ENCODE data around the gene ROM1.
"Not testable (repeated sequence)": the region's sequence is repeated elsewhere in the genome, so short reads cannot be mapped to it uniquely, and the experiment has no call there.

ROM1 gene

GRCh38 chr11:62646825-62647608 lies 34.0 kb downstream of the ROM1 start:
- H3K9ac ChIP-seq (ENCODE audit: low read length): no peak overlapping the region
- peaks cover 26% of the 10 kb centered on the region for H3K4me1 ChIP-seq (ENCODE audit: insufficient read depth, low read length)
- H3K4me3 ChIP-seq (ENCODE audit: low read depth in 1 of 2, low read length in 2 of 2): peak overlapping the region in 1 of 2 donors; percentile 41
- no peaks in the 10 kb centered on the region for H3K9me3 ChIP-seq (ENCODE audit: low read length)
- H3K36me3 ChIP-seq (ENCODE audit: insufficient read depth, low read length): peaks cover 32% of the 10 kb centered on the region
- no peaks in the 10 kb centered on the region for H3K27me3 ChIP-seq (ENCODE audit: control insufficient read depth in 1 of 2, insufficient read depth in 2 of 2, low read length in 2 of 2)
- H3K27ac ChIP-seq (ENCODE audit: low read depth, low read length): peak overlapping the region; percentile 66

- Histone ChIP-seq H3K9ac (ENCODE audit: low read length) (no peak overlapping the region), H3K9me3 (ENCODE audit: low read length) (no peaks in the 10 kb centered on the region), H3K4me3 (ENCODE audit: low read depth in 1 of 2, low read length in 2 of 2) (no peak overlapping the region), H3K27me3 (ENCODE audit: control insufficient read depth in 1 of 2, insufficient read depth in 2 of 2, low read length in 2 of 2) (no peaks in the 10 kb centered on the region), H3K27ac (ENCODE audit: low read depth, low read length) (no peak overlapping the region), H3K36me3 (ENCODE audit: insufficient read depth, low read length) (peaks cover 32% of the 10 kb centered on the region), H3K4me1 (ENCODE audit: insufficient read depth, low read length) (peaks cover 31% of the 10 kb centered on the region)
Measured at GRCh38 chr11:62647609-62648005, 34.5 kb downstream of the ROM1 start.

GRCh38 chr11:62648185-62648966 lies 35.3 kb downstream of the ROM1 start:
- Histone ChIP-seq H3K27ac (ENCODE audit: low read depth, low read length) (no peak overlapping the region), H3K4me3 (ENCODE audit: low read depth in 1 of 2, low read length in 2 of 2) (no peak overlapping the region), H3K36me3 (ENCODE audit: insufficient read depth, low read length) (peaks cover 27% of the 10 kb centered on the region), H3K9ac (ENCODE audit: low read length) (no peak overlapping the region), H3K9me3 (ENCODE audit: low read length) (no peaks in the 10 kb centered on the region), H3K4me1 (ENCODE audit: insufficient read depth, low read length) (peaks cover 32% of the 10 kb centered on the region), H3K27me3 (ENCODE audit: control insufficient read depth in 1 of 2, insufficient read depth in 2 of 2, low read length in 2 of 2) (no peaks in the 10 kb centered on the region)

- Histone ChIP-seq H3K27ac (ENCODE audit: low read depth, low read length) (no peak overlapping the region), H3K27me3 (ENCODE audit: control insufficient read depth in 1 of 2, insufficient read depth in 2 of 2, low read length in 2 of 2) (no peaks in the 10 kb centered on the region), H3K4me3 (ENCODE audit: low read depth in 1 of 2, low read length in 2 of 2) (no peak overlapping the region), H3K9me3 (ENCODE audit: low read length) (no peaks in the 10 kb centered on the region), H3K9ac (ENCODE audit: low read length) (no peak overlapping the region), H3K4me1 (ENCODE audit: insufficient read depth, low read length) (peaks cover 32% of the 10 kb centered on the region), H3K36me3 (ENCODE audit: insufficient read depth, low read length) (peaks cover 27% of the 10 kb centered on the region)
Measured at GRCh38 chr11:62648967-62649364, 35.9 kb downstream of the ROM1 start.

GRCh38 chr11:62649486-62649885 lies 36.4 kb downstream of the ROM1 start:
- H3K9ac ChIP-seq (ENCODE audit: low read length): no peak overlapping the region
- no peak overlapping the region for H3K27ac ChIP-seq (ENCODE audit: low read depth, low read length)
- peaks cover 23% of the 10 kb centered on the region for H3K36me3 ChIP-seq (ENCODE audit: insufficient read depth, low read length)
- no peaks in the 10 kb centered on the region for H3K9me3 ChIP-seq (ENCODE audit: low read length)
- H3K27me3 ChIP-seq (ENCODE audit: control insufficient read depth in 1 of 2, insufficient read depth in 2 of 2, low read length in 2 of 2): no peaks in the 10 kb centered on the region
- peaks cover 32% of the 10 kb centered on the region for H3K4me1 ChIP-seq (ENCODE audit: insufficient read depth, low read length)
- H3K4me3 ChIP-seq (ENCODE audit: low read depth in 1 of 2, low read length in 2 of 2): no peak overlapping the region

- not testable (repeated sequence) for H3K27me3 ChIP-seq (ENCODE audit: control insufficient read depth in 1 of 2, insufficient read depth in 2 of 2, low read length in 2 of 2); H3K27ac ChIP-seq (ENCODE audit: low read depth, low read length); H3K4me3 ChIP-seq (ENCODE audit: low read depth in 1 of 2, low read length in 2 of 2); H3K9me3 ChIP-seq (ENCODE audit: low read length); H3K9ac ChIP-seq (ENCODE audit: low read length)
- H3K36me3 ChIP-seq (ENCODE audit: insufficient read depth, low read length): peaks cover 22% of the 10 kb centered on the region
- H3K4me1 ChIP-seq (ENCODE audit: insufficient read depth, low read length): peaks cover 28% of the 10 kb centered on the region
Measured at GRCh38 chr11:62650283-62650682, 37.2 kb downstream of the ROM1 start.

- Histone ChIP-seq H3K4me1 (ENCODE audit: insufficient read depth, low read length) (peaks cover 14% of the 10 kb centered on the region), H3K27ac (ENCODE audit: low read depth, low read length) (peak overlapping the region; percentile 84), H3K36me3 (ENCODE audit: insufficient read depth, low read length) (peaks cover 21% of the 10 kb centered on the region), H3K9me3 (ENCODE audit: low read length) (no peaks in the 10 kb centered on the region), H3K4me3 (ENCODE audit: low read depth in 1 of 2, low read length in 2 of 2) (peak overlapping the region; percentile 55 to 84), H3K9ac (ENCODE audit: low read length) (peak overlapping the region; percentile 99), H3K27me3 (ENCODE audit: control insufficient read depth in 1 of 2, insufficient read depth in 2 of 2, low read length in 2 of 2) (no peaks in the 10 kb centered on the region)
Measured at GRCh38 chr11:62652161-62653006, 39.3 kb downstream of the ROM1 start.

- peaks cover 2% of the 10 kb centered on the region for H3K36me3 ChIP-seq (ENCODE audit: insufficient read depth, low read length)
- H3K4me1 ChIP-seq (ENCODE audit: insufficient read depth, low read length): peaks cover 14% of the 10 kb centered on the region
- no peaks in the 10 kb centered on the region for H3K9me3 ChIP-seq (ENCODE audit: low read length)
- H3K4me3 ChIP-seq (ENCODE audit: low read depth in 1 of 2, low read length in 2 of 2): no peak overlapping the region
- H3K27me3 ChIP-seq (ENCODE audit: control insufficient read depth in 1 of 2, insufficient read depth in 2 of 2, low read length in 2 of 2): no peaks in the 10 kb centered on the region
- H3K9ac ChIP-seq (ENCODE audit: low read length): no peak overlapping the region
- no peak overlapping the region for H3K27ac ChIP-seq (ENCODE audit: low read depth, low read length)
Measured at GRCh38 chr11:62654297-62654696, 41.2 kb downstream of the ROM1 start.

- H3K9ac ChIP-seq (ENCODE audit: low read length): no peak overlapping the region
- H3K4me3 ChIP-seq (ENCODE audit: low read depth in 1 of 2, low read length in 2 of 2): no peak overlapping the region
- no peaks in the 10 kb centered on the region for H3K36me3 ChIP-seq (ENCODE audit: insufficient read depth, low read length)
- no peaks in the 10 kb centered on the region for H3K9me3 ChIP-seq (ENCODE audit: low read length)
- no peaks in the 10 kb centered on the region for H3K27me3 ChIP-seq (ENCODE audit: control insufficient read depth in 1 of 2, insufficient read depth in 2 of 2, low read length in 2 of 2)
- peaks cover 8% of the 10 kb centered on the region for H3K4me1 ChIP-seq (ENCODE audit: insufficient read depth, low read length)
- no peak overlapping the region for H3K27ac ChIP-seq (ENCODE audit: low read depth, low read length)
Measured at GRCh38 chr11:62656796-62657429, 43.9 kb downstream of the ROM1 start.

GRCh38 chr11:62664405-62665074 lies 51.5 kb downstream of the ROM1 start:
- Histone ChIP-seq H3K9ac (ENCODE audit: low read length) (peak overlapping the region; percentile 60), H3K4me1 (ENCODE audit: insufficient read depth, low read length) (peaks cover 28% of the 10 kb centered on the region), H3K36me3 (ENCODE audit: insufficient read depth, low read length) (peaks cover 17% of the 10 kb centered on the region), H3K4me3 (ENCODE audit: low read depth in 1 of 2, low read length in 2 of 2) (peak overlapping the region; percentile 75 to 91), H3K9me3 (ENCODE audit: low read length) (no peaks in the 10 kb centered on the region), H3K27ac (ENCODE audit: low read depth, low read length) (peak overlapping the region; percentile 95), H3K27me3 (ENCODE audit: control insufficient read depth in 1 of 2, insufficient read depth in 2 of 2, low read length in 2 of 2) (no peaks in the 10 kb centered on the region)

All from muscle layer of colon (tissue), 2 donors.